ENCODE measurements around the gene DLG2.

DLG2 gene

DNA sequence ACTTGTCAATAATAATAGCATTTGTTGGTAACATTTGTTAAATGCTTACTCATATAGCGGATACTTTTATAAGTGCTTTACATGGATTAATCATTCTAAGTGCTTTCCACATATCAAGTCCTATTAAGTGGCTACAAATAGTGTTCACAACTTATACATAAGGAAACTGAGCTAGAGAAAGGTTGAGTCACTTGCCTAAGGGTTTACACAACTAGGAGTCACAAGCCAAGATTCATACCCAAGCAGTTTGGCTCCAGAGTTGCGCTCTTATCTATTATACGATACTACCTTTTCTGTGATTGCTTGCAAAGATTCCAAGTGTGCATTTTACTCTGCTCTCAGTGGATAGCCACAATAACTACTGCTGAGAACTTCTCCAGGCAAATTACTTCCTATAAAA is 2125.1 kb downstream of the DLG2 start:
- no peak overlapping the region for H3K4me3 ChIP-seq (ENCODE audit: low read length)
- no peak for DNase-seq (ENCODE audit: low read depth, low spot score)

DNA sequence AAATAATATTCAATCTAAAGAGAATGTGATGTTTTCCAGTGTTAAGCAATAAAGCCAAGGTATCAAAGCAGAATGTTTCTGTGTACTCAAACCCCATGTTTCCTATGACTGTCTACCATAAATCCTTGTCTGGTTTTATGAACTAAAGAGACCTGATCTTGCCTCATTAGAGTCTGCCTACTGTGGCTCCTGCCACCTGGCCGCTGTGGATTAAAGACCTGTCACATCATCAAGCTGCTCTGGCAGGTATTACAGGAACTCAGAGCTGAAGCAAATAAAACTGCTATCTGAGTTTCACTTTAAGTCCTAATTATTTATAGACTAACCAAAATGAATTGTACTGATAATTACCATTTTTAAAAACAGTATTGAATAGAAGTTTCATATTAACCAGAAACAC is 2133.2 kb downstream of the DLG2 start:
- H3K4me3 ChIP-seq (ENCODE audit: low read length) = no peak overlapping the region
- DNase-seq (ENCODE audit: low read depth, low spot score) = no peak

DNA sequence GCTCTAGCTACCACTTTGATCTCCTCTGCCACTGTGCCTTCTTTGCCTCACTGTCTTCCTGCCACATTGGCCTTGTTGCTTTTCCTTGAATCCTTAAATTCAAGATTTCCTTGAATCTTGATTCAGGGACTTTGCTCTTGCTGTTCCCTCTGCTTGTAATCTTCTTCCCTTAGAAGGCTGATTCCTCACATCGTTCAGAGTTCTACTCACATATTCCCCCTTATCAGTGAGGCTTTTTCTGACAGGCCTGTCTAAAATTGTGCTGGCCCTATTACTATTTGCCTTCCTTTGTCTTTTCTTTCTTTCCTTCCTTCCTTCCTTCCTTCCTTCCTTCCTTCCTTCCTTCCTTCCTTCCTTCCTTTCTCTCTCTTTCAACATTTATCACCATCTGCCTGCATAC is 2134.1 kb downstream of the DLG2 start:
- DNase-seq (ENCODE audit: low read depth, low spot score) = no peak
- H3K4me3 ChIP-seq (ENCODE audit: low read length) = no peak overlapping the region

DNA sequence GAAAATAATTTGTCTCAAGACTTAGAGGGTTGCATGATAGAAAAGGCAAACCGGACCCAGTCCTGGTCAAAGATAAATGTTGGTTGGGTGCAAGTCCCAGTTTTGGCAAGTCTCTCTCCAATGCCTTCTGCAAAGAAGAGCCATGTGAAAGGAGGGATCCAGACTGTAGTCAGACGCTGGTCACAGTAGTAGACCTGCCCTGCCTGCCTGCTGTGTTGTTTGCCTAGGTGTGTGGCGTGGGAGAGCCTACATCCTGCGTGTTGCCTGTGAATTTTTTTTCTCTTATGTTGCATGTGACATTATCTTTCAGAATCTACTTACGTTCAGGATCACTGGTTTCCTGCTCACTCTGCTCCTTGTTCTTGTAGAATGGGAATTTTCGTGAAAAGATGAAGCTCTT is 2143.3 kb downstream of the DLG2 start:
- no peak for DNase-seq (ENCODE audit: low read depth, low spot score)
- no peak overlapping the region for H3K4me3 ChIP-seq (ENCODE audit: low read length)

DNA sequence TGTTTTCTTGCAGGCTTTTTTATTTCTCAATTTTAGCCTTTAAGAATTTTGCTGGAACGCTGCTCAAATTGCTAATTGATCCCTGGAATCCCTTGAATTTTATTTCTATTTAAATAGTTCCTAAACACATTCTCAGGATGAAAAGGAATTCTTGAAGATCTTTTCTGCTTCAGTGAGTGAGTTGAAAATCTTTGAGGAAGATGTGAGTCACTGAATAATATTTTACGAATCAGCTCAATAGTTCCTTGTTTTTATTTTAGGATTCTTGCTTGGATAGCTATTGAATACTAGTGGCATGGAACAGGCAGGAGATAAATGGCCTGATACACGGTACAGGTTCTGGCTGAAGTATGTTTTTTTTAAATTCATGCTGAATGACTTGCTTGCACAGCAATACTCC is 2146.3 kb downstream of the DLG2 start:
- H3K4me3 ChIP-seq (ENCODE audit: low read length) = no peak overlapping the region
- DNase-seq (ENCODE audit: low read depth, low spot score) = no peak

DNA sequence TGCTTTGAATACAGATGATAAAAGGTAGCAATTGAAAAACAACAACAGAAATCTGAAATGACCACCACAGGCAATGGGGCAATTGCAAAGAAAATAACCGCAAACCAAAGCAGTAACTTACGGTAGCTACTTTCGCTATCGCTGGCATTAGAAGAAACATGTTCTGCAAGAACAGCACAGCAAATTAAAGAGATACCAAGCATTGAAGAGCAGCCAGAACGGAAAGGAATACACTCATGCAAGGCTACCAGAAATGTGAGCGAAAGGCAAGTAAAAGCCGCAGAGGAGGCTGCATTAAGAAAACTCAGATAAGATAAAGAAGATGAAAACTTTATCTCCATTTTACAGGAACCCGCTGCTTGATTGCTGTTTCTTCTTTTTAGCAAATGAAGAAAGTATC is 2146.9 kb downstream of the DLG2 start:
- DNase-seq (ENCODE audit: low read depth, low spot score) = peak; percentile 29
- no peak overlapping the region for H3K4me3 ChIP-seq (ENCODE audit: low read length)

DNA sequence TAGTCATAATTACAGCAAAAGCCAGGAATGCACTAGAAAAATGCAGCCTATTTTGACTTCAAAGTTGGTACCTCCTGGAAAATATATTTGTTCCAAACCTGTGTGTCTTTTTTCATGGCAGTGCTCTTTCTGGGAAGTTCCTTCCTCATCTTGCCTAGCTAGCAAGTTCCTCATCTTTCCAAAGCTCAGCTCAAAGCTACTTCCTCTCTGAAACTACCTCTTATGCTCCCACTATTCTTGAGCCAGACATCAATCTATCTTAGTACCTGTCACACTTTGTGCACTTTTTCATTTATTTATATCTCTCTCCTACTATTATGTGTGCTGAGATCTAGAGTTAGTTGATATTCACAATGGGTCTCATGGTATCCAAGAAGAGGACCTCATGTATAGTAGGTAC is 2149.4 kb downstream of the DLG2 start:
- DNase-seq (ENCODE audit: low read depth, low spot score) = no peak
- H3K4me3 ChIP-seq (ENCODE audit: low read length) = no peak overlapping the region

DNA sequence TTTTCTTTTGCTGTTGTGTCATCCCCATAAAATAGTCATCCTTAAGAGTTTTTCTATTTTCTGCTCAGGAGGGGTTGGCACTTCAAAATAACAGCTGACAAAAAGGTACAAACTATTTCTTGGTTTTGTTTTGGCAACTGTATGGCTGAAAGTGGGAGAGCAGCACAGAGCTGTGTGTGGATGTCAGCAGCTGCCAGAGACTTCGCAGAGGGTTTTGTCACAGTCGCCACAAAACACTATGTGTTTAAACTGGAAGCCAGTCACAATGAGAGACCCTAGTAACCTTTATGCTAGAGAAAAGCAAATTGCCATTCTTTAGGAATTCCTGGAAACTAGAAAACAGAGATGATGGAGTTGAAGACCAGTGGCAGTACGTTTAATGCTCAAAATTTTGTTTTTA is 2151.4 kb downstream of the DLG2 start:
- H3K4me3 ChIP-seq (ENCODE audit: low read length) = no peak overlapping the region
- no peak for DNase-seq (ENCODE audit: low read depth, low spot score)

DNA sequence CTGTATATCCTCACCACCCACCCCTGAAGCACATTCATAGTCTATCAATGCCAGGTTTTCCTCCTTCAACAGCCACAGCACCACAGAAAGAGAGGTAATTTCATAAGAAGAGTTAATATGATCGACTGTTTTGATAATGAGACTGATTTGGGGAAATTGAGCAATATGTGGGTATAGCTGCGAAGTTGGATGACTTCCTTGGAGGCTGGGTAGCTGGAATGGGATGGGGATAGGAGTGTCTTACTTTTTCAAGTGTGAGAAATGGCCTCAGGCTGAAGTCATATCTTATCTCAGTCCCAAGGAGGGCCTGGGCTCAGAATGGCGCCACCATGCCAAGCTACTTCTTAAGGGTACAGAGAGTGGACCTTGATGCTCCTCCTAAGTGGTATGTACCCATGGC is 2153.4 kb downstream of the DLG2 start:
- H3K4me3 ChIP-seq (ENCODE audit: low read length) = no peak overlapping the region
- DNase-seq (ENCODE audit: low read depth, low spot score) = no peak

DNA sequence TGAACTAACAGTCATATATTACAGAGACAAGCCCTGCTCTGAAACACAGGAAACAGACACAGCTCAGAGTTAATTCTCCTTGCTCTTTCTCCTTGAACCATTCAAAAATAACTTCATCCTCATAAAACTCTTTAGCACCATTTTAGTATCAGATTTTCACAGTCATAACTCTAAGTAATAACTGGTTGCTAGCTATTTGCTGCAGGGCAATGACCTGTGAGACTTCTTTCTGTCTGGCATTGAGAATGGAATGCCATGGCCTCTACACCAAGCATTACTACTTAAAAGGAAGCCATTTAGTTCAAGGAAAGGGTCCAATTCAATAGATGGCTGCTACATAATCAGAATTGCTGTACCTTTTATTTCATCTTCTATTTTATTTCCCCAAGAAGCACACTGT is 2154.3 kb downstream of the DLG2 start:
- no peak for DNase-seq (ENCODE audit: low read depth, low spot score)

DNA sequence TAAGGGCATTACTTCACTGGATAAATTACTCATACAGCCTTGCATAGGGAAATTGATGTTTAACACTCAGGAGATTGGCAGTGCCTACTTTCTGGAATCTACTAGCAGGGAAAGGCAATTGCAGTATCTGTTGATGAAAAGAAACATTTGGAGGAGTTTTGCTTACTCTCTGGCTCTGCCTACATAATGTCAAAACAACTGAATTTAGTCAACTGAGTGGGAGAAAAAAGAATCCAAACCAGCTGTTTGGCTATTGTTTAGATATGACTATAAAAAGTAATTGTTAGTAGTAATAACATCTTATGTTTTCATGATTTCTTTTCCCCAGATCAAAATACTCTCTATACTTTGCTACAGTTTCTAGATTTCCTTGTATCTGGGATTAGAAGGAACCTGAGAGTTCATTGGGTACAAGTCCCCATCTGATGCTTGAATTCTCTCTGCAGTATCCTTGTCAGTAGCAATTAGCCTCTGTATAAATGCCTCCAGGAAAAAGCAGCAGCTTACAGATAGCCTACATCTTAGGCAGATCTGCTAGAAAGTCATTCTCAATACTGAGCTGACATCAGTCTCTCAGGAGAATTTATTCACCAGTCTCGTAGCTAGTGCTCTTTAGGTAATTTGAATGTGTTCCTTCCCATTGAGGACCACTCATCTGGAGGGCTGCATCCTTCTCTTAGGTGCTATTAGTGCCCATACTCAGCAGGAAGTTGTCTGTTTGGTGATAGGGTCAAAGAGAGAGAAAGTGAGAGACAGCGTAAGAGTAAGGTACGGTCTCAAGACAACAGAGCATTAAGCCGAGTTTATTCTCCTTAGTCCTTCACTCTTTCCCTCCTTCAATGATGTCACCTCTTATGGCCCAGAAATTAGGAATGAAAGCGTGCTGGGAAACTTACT is 2155.1 kb downstream of the DLG2 start:
- no peak overlapping the region for H3K4me3 ChIP-seq (ENCODE audit: low read length)
- DNase-seq (ENCODE audit: low read depth, low spot score) = no peak

More for the DNA sequence above, 2154.3 kb downstream of the DLG2 start:
- H3K4me3 ChIP-seq (ENCODE audit: low read length) = no peak overlapping the region

DNA sequence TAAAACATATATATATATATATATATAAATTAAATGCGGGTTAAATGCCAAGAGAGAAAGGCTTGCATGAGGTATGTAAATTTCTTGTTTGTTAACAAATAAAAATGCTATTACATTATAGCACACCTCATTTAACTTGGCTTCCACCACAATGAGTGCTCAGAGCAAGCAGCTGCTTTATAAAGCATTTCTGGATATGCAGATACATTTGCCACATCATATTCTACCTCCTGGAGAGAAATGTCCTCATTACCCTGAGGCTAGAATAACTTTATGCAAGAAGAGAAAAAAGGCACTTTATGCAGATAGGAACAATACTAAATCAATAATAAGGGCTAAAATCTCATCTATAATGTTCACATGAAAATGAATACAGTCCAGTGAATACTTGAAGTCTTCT is 2159.3 kb downstream of the DLG2 start:
- H3K4me3 ChIP-seq (ENCODE audit: low read length) = no peak overlapping the region
- DNase-seq (ENCODE audit: low read depth, low spot score) = no peak

DNA sequence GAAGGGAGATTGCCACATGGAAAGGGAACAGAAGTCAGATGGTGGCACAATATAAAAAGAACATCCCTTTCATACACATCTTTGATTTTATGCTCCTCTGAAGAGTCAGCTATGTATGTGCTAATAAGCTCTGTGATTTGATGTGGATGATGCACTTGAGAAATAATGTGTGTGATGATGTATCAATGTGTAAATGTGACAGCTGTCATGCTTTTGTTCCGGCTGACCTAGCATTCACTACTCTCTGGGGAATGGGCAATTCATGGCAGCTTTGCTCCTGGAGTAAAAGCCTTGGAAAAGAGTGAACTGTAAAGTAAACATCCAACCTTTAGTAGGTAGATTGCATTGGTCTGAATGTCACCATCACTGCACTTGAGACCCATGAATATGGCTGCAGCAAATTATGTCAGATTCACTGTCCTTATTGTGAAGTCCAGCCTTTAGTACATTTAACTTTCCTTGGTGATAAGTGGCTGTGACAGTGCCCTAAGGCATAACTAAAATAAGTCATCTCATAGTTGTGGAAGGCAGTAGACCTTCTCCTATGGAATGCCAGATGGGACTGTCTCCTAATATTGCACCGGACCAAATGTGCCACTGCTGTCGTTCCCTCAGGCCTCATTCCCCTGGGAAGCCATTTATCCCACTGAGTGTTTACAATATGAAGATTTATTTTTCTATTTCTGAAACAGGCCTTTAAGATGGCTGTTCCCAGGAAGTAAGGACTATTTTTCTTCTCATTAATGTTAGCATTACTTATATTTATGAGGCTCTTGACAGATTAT is 2162.8 kb downstream of the DLG2 start:
- no peak overlapping the region for H3K4me3 ChIP-seq (ENCODE audit: low read length)
- DNase-seq (ENCODE audit: low read depth, low spot score) = no peak

DNA sequence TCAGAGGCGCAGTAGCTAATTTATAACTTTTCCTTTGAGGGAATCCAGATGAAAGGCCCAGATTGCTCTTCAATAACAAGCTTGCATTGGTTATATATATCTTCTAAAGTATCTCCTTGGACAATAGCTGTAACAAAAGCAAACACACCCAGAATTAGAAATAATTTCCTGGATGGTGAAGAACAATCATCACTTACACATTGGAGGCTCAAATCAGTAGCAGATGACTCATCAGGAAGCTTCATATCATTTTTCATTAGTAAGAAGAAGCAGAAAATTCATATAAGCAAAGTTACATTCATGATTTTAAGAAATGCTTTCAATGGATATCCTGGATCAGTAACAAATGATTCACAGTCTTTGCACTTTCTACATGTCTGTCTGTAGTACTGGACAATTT is 2167.3 kb downstream of the DLG2 start:
- DNase-seq (ENCODE audit: low read depth, low spot score) = no peak
- no peak overlapping the region for H3K4me3 ChIP-seq (ENCODE audit: low read length)

DNA sequence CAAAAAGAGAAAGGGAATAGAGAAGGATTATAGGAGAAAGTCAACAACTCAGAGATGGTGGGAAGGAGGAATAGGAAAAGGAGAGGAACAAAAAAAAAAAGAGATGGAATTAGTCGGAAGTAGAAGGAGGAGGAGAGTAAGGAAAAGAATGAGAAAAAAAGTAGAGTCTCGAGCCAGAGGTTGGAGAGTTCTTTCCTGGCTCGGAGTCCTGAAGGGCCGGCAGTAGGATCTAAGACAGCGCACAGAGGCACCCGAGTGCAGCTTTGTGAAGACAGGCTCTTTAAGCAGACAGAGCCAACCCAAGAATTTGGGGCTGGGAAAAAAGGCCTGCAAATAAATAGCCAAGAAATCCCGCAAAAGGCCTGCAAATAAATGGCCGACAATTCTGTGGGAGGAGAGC is 2170.6 kb downstream of the DLG2 start:
- H3K4me3 ChIP-seq (ENCODE audit: low read length) = no peak overlapping the region
- no peak for DNase-seq (ENCODE audit: low read depth, low spot score)

DNA sequence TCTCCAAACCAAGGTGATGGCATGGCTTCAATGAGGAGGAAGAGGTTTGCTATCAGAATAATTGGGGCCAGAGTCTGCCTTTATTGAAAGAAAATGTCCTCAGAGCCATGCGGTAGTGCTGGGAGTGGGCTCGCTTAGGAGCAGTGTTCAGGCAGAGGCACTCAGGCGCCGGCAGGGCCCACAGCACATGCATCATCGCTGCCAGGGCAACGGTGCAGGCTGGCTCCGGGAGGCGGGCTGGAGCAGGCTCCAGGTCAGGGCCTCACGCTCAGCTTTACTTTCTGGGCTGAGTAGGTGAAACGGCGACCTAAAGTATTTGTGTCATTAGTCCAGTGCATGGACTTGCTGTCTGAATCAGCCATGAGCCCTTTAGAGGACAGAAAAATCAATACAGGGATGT is 2171.1 kb downstream of the DLG2 start:
- no peak overlapping the region for H3K4me3 ChIP-seq (ENCODE audit: low read length)
- DNase-seq (ENCODE audit: low read depth, low spot score) = no peak

DNA sequence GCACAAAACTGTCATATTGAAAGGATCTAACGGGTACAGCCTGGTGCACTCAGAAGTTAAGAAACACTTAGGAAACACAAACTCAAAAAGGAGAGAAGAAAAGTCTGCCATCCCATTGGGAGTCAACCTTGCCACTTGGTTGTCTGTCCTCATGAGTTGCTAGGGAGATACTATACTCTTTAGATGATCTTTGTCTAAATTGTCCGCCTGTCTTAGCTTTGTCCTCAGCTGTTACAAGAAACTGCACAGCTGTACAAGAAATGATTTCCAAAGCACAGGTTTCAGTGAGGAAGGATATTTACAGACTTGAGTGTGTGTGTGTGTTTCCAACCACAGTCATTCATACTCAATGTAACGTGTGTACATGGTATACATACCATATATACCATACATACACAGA is 2171.8 kb downstream of the DLG2 start:
- H3K4me3 ChIP-seq (ENCODE audit: low read length) = no peak overlapping the region
- DNase-seq (ENCODE audit: low read depth, low spot score) = no peak

DNA sequence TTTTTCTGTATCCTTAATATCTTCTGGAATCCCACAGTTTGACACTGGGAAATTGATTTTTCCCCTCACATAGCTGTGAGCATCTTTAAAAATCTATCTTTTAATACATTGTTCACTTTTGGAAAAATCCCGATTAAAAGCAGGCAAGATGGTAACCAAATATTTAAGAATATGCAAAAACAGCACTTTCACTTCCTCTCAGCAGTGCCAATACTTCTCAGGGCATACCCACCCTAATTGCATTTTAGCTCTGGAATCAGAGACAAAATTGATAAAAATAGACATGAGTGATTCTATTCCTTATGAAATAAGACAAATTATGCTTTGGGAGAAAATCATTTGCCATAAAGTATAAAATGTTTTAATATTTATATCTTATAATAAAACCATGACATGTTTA is 2172.5 kb downstream of the DLG2 start:
- H3K4me3 ChIP-seq (ENCODE audit: low read length) = no peak overlapping the region
- no peak for DNase-seq (ENCODE audit: low read depth, low spot score)

DNA sequence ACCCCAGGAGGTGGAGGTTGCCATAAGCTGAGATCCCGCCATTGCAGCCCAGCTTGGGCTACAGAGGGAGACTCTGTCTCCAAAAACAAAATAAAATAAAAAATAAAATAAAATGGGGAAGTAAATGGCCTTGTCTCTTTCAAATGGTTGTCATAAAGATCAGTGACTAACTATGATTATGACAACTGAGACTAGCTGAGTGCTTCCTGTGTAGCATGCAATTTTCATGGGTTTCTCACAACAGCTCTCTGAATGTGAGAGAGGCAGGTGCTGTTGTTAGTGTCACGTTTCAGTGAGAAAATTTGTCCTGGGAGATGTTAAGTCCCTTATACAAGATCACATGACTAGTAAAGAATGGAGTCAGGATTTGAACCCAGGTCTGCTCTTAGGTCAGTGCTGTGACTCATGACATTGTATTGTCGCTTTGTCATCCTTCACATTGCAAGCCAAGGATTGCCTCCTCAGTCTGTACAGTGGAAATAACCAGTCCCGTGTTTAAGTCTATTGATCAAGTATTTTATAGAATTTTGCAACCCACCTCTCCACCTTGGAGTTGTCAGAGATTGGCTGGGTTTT is 2177.7 kb downstream of the DLG2 start:
- no peak overlapping the region for H3K4me3 ChIP-seq (ENCODE audit: low read length)
- DNase-seq (ENCODE audit: low read depth, low spot score) = no peak

DNA sequence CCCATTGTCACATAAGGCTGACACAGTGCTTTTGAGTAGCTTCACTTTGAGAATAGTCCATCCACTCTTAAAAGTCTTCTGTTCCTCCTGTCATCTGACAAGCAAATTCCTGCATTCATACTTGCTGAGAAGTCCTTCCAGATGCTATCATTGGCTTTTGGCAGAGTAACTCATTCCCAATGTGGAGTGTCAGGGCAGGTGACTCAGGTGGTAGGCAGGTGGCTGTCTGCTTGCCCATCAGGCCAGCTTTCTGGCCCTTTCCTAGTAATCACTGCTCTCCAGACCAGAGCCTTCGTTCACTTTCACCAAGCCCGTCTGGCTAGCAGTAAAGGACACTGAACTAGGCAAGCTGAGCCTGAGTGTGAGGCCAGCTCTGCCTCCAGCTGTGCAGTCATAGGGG is 2178.5 kb downstream of the DLG2 start:
- no peak overlapping the region for H3K4me3 ChIP-seq (ENCODE audit: low read length)
- DNase-seq (ENCODE audit: low read depth, low spot score) = no peak
